Hepatocyte (in vitro differentiated cells): ENCODE data around the gene RBM17. TPM values are rescaled to one million over a fixed set of nuclear protein-coding genes. Genes with fewer than 3 reads are reported as not detected.

Source experiments
- DNase-seq: peaks from one replicate; pipeline ENCODE4 v3.0.0-alpha.2; 2016; ENCODE audit warnings: low spot score
- H2AFZ ChIP-seq: fragments of 200-600 bp; sonication (generic); 2 replicates; pipeline ENCODE4 v1.6.0; 2016; ENCODE audit warnings: antibody characterized with exemption, mild to moderate bottlenecking
- H3K27ac ChIP-seq: fragments of 200-600 bp; sonication (generic); 2 replicates; pipeline ENCODE4 v1.5.1; 2016; ENCODE audit warnings: mild to moderate bottlenecking
- H3K27me3 ChIP-seq: fragments of 200-600 bp; sonication (generic); 2 replicates; pipeline ENCODE4 v1.6.1; 2016
- H3K36me3 ChIP-seq: fragments of 200-600 bp; sonication (generic); replicated peaks from 2 replicates; pipeline ENCODE4 v1.5.1; 2016; ENCODE audit warnings: low read depth; ENCODE audit not compliant: insufficient read depth
- H3K4me1 ChIP-seq: fragments of 200-600 bp; sonication (generic); 2 replicates; pipeline ENCODE4 v1.5.1; 2016; ENCODE audit warnings: mild to moderate bottlenecking, moderate library complexity; ENCODE audit not compliant: insufficient read depth
- H3K4me2 ChIP-seq: fragments of 200-600 bp; sonication (generic); 2 replicates; pipeline ENCODE4 v1.6.0; 2016
- H3K4me3 ChIP-seq: fragments of 200-600 bp; sonication (generic); 2 replicates; pipeline ENCODE4 v1.5.1; 2016; ENCODE audit warnings: mild to moderate bottlenecking
- H3K79me2 ChIP-seq: fragments of 200-600 bp; sonication (generic); 2 replicates; pipeline ENCODE4 v1.6.0; 2017; ENCODE audit warnings: mild to moderate bottlenecking
- H3K9me2 ChIP-seq: fragments of 200-600 bp; sonication (generic); replicated peaks from 2 replicates; pipeline ENCODE4 v1.6.0; 2017; ENCODE audit warnings: mild to moderate bottlenecking; ENCODE audit not compliant: insufficient read depth
- H3K9me3 ChIP-seq: fragments of 200-600 bp; sonication (generic); 2 replicates; pipeline ENCODE4 v1.5.1; 2016; ENCODE audit warnings: low read depth, mild to moderate bottlenecking
- H4K20me1 ChIP-seq: fragments of 200-600 bp; sonication (generic); 2 replicates; pipeline ENCODE4 v1.6.0; 2016; ENCODE audit warnings: mild to moderate bottlenecking; ENCODE audit not compliant: insufficient read depth, poor library complexity, severe bottlenecking
- EZH2 ChIP-seq: fragments of 200-600 bp; sonication (generic); IDR thresholded peaks from 2 replicates; pipeline ENCODE4 v1.6.1; 2016; ENCODE audit warnings: antibody characterized with exemption, mild to moderate bottlenecking, borderline replicate concordance
- EZH2phosphoT487 ChIP-seq: fragments of 200-600 bp; sonication (generic); IDR thresholded peaks from one replicate; pipeline ENCODE4 v1.6.1; 2018; ENCODE audit warnings: antibody characterized with exemption, mild to moderate bottlenecking, low read depth, moderate library complexity; ENCODE audit not compliant: unreplicated experiment, severe bottlenecking
- WGBS: methylation state at CpG from one replicate; pipeline ENCODE4 v1.1.6; 2016; ENCODE audit warnings: low lambda C conversion rate; ENCODE audit errors: missing lambda C conversion rate; 5-methylcytosine and 5-hydroxymethylcytosine counted together
- polyA plus RNA-seq: library from polyadenylated mRNA; unstranded; fragments of >200 nt; fragmentation: Nextera tagmentation; extraction: Ambion mirVana; gene quantifications from 2 replicates; pipeline ENCODE4 v1.2.1, GENCODE V29; 2016
- total RNA-seq: library from RNA; depleted of rRNA; stranded (reverse); fragments of >200 nt; gene quantifications from 2 replicates; pipeline ENCODE4 v1.2.3, GENCODE V29; 2014
- TF ChIP-seq, protein P1 (sequence below): fragments of 200-600 bp; sonication (generic); IDR thresholded peaks from 2 replicates; pipeline ENCODE4 v1.5.1; 2016; ENCODE audit warnings: antibody characterized with exemption, mild to moderate bottlenecking; ENCODE audit not compliant: poor library complexity

RBM17 gene
- total and polyA plus RNA-seq, 2 experiments from 2014 or later = 46.7 to 112 TPM

GRCh38 chr10:6046773-6047611, 41.8 kb upstream of the RBM17 start:
- no peak for DNase-seq
- H2AFZ ChIP-seq = no peak overlapping the region
- no peaks in the 10 kb centered on the region for H4K20me1 ChIP-seq
- TF ChIP-seq EZH2phosphoT487 (no peak), EZH2 (no peak)
- TF ChIP-seq, protein P1, sequence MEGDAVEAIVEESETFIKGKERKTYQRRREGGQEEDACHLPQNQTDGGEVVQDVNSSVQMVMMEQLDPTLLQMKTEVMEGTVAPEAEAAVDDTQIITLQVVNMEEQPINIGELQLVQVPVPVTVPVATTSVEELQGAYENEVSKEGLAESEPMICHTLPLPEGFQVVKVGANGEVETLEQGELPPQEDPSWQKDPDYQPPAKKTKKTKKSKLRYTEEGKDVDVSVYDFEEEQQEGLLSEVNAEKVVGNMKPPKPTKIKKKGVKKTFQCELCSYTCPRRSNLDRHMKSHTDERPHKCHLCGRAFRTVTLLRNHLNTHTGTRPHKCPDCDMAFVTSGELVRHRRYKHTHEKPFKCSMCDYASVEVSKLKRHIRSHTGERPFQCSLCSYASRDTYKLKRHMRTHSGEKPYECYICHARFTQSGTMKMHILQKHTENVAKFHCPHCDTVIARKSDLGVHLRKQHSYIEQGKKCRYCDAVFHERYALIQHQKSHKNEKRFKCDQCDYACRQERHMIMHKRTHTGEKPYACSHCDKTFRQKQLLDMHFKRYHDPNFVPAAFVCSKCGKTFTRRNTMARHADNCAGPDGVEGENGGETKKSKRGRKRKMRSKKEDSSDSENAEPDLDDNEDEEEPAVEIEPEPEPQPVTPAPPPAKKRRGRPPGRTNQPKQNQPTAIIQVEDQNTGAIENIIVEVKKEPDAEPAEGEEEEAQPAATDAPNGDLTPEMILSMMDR = no peak
- H3K4me1 ChIP-seq = no peaks in the 10 kb centered on the region
- H3K4me2 ChIP-seq = no peak overlapping the region
- WGBS = 80% methylated on average over 14 of the region's 14 CpGs
- H3K36me3 ChIP-seq = no peaks in the 10 kb centered on the region
- H3K27ac ChIP-seq = no peak overlapping the region
- no peaks in the 10 kb centered on the region for H3K9me2 ChIP-seq
- H3K79me2 ChIP-seq = no peaks in the 10 kb centered on the region
- H3K4me3 ChIP-seq = no peak overlapping the region
- H3K27me3 ChIP-seq = peaks cover 5% of the 10 kb centered on the region
- no peaks in the 10 kb centered on the region for H3K9me3 ChIP-seq

DNA sequence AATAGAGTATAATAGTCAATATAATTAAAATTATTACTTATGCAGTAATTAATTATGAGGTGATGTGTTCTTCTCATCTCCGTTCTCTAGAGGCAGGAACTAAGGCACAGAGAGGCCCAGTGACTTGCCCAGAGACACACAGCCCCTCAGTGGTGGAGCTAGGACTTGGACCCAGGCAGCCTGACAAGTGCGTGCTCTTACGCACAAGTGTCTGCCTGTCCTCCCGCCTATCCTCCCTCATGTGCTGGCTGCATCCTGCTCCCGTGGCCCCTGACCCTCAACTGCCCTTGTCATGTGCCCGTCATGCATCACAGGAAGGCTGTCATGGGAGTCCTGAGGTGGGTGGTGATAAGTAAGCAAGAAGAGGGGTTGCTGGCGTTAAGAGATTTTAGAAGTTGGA, 41.0 kb upstream of the RBM17 start:
- H3K27ac ChIP-seq = no peak overlapping the region
- H3K36me3 ChIP-seq = no peaks in the 10 kb centered on the region
- H3K9me3 ChIP-seq = no peaks in the 10 kb centered on the region
- no peaks in the 10 kb centered on the region for H3K79me2 ChIP-seq
- no peaks in the 10 kb centered on the region for H4K20me1 ChIP-seq
- no peak overlapping the region for H3K4me3 ChIP-seq
- no peak overlapping the region for H2AFZ ChIP-seq
- no peaks in the 10 kb centered on the region for H3K4me1 ChIP-seq
- 92% methylated on average over 7 of the region's 7 CpGs for WGBS
- peaks cover 5% of the 10 kb centered on the region for H3K27me3 ChIP-seq
- TF ChIP-seq EZH2 = no peak
- TF ChIP-seq, protein P1 = no peak
- DNase-seq = no peak
- no peaks in the 10 kb centered on the region for H3K9me2 ChIP-seq
- no peak overlapping the region for H3K4me2 ChIP-seq

GRCh38 chr10:6048281-6049030, 40.4 kb upstream of the RBM17 start:
- 93% methylated on average over 7 of the region's 7 CpGs for WGBS

More at GRCh38 chr10:6048281-6049030, 40.4 kb upstream of the RBM17 start:
- H3K4me2 ChIP-seq = no peak overlapping the region
- H3K9me2 ChIP-seq = no peaks in the 10 kb centered on the region
- no peaks in the 10 kb centered on the region for H3K79me2 ChIP-seq
- DNase-seq = no peak
- H3K27me3 ChIP-seq = peaks cover 5% of the 10 kb centered on the region
- no peaks in the 10 kb centered on the region for H4K20me1 ChIP-seq
- no peak overlapping the region for H3K4me3 ChIP-seq
- no peaks in the 10 kb centered on the region for H3K36me3 ChIP-seq
- no peaks in the 10 kb centered on the region for H3K9me3 ChIP-seq
- H3K27ac ChIP-seq = no peak overlapping the region
- no peak overlapping the region for H2AFZ ChIP-seq
- no peaks in the 10 kb centered on the region for H3K4me1 ChIP-seq
- TF ChIP-seq EZH2phosphoT487 = no peak
- no peak for TF ChIP-seq EZH2
- TF ChIP-seq, protein P1 = no peak
